Ascending aorta (tissue), 2 donors: ENCODE measurements around the gene BROX. TPM values are rescaled to one million over a fixed set of nuclear protein-coding genes. Genes with fewer than 3 reads are reported as not detected.
"Not testable (repeated sequence)": the region's sequence is repeated elsewhere in the genome, so short reads cannot be mapped to it uniquely, and the experiment has no call there.

ENCODE experiments used
- DNase-seq, 2 donors: peaks; one replicate each; pipeline ENCODE4 v3.0.0-alpha.2; 2019; ENCODE audit warnings: low spot score in 2 of 2
- H3K27ac ChIP-seq, 2 donors: fragments of 200-600 bp; sonication (generic); one replicate each; pipeline ENCODE4 v1.5.1; 2016 to 2017; ENCODE audit warnings: mild to moderate bottlenecking in 1 of 2
- H3K27me3 ChIP-seq: fragments of 200-600 bp; sonication (generic); one replicate; pipeline ENCODE4 v1.5.1; 2017
- H3K36me3 ChIP-seq, 2 donors: fragments of 200-600 bp; sonication (generic); one replicate each; pipeline ENCODE4 v1.5.1; 2016
- H3K4me1 ChIP-seq, 2 donors: fragments of 200-600 bp; sonication (generic); one replicate each; pipeline ENCODE4 v1.5.1; 2016 to 2017; ENCODE audit warnings: mild to moderate bottlenecking in 1 of 2
- H3K4me3 ChIP-seq, 2 donors: fragments of 200-600 bp; sonication (generic); one replicate each; pipeline ENCODE4 v1.5.1; 2016 to 2017; ENCODE audit warnings: mild to moderate bottlenecking in 1 of 2
- H3K9me3 ChIP-seq, 2 donors: fragments of 200-600 bp; sonication (generic); one replicate each; pipeline ENCODE4 v1.5.1; 2016
- intact Hi-C: fragments of 100-400 bp; cut with DNase I; formaldehyde crosslinking; loops from one replicate; pipeline ENCODE4 v1.15.1; 2023
- total RNA-seq: library from RNA; depleted of rRNA; stranded (reverse); fragments of >200 nt; gene quantifications from one replicate; pipeline ENCODE4 v1.1.0, GENCODE V29; 2016
- TF ChIP-seq, protein P1 (sequence below), 3 experiments: fragments of 200-600 bp in 2 of 3; fragments of 450-650 bp in 1 of 3; sonication (generic) in 2 of 3; IDR thresholded peaks; one replicate each; pipeline ENCODE4 v1.5.1; 2016 to 2019; ENCODE audit warnings: antibody characterized with exemption in 3 of 3, mild to moderate bottlenecking in 1 of 3, moderate library complexity in 1 of 3

Gene BROX
- total RNA-seq, 1 donor from 2014 or later, result 27.5 TPM

DNA sequence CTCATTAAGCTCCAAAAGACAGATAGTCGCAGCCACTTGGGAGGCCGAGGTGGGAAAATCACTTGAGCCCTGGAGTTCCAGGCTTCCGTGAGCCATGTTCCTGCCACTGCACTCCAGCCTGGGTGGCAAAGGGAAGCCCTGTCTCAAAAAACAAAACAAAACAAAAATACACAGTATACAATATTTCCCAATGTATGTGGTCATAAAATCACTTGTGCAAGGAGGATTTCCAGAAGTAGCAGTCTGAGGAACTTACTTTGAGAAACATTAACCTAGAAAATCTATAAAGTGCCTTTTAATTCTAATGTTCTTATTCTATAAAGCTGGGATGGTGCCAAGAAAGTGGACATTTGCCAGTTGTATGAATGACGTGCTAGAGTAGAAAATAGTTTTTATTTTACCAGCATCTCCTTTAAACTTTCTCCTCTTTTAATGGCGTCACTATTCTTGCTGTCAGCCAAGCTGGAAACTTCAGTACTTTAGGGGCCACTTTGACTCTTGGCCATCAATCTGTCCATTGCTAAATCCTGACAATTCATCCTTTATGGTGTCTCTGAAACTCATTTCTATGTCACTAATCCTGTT, 47.2 kb downstream of the BROX start:
- no peaks in the 10 kb centered on the region for H3K4me1 ChIP-seq

GRCh38 chr1:222761083-222761482, 48.7 kb downstream of the BROX start:
- no peaks in the 10 kb centered on the region for H3K4me1 ChIP-seq
- H3K36me3 ChIP-seq, result no peaks in the 10 kb centered on the region
- no peak overlapping the region for H3K4me3 ChIP-seq
- intact Hi-C loops, result no loop called here
- no peak overlapping the region for H3K27ac ChIP-seq
- H3K27me3 ChIP-seq, result no peaks in the 10 kb centered on the region
- TF ChIP-seq, protein P1, sequence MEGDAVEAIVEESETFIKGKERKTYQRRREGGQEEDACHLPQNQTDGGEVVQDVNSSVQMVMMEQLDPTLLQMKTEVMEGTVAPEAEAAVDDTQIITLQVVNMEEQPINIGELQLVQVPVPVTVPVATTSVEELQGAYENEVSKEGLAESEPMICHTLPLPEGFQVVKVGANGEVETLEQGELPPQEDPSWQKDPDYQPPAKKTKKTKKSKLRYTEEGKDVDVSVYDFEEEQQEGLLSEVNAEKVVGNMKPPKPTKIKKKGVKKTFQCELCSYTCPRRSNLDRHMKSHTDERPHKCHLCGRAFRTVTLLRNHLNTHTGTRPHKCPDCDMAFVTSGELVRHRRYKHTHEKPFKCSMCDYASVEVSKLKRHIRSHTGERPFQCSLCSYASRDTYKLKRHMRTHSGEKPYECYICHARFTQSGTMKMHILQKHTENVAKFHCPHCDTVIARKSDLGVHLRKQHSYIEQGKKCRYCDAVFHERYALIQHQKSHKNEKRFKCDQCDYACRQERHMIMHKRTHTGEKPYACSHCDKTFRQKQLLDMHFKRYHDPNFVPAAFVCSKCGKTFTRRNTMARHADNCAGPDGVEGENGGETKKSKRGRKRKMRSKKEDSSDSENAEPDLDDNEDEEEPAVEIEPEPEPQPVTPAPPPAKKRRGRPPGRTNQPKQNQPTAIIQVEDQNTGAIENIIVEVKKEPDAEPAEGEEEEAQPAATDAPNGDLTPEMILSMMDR (IDR thresholded peaks at IDR 0.05), result no peak
- H3K9me3 ChIP-seq, result no peaks in the 10 kb centered on the region
- DNase-seq, result no peak

More for the DNA sequence above, 47.2 kb downstream of the BROX start:
- TF ChIP-seq, protein P1 (IDR thresholded peaks at IDR 0.05), result no peak
- H3K9me3 ChIP-seq, result no peaks in the 10 kb centered on the region
- H3K27ac ChIP-seq, result no peak overlapping the region
- no peaks in the 10 kb centered on the region for H3K27me3 ChIP-seq
- intact Hi-C loops, result loop anchor here (10.0 kb wide), 1 partner anchor 1125 kb away; no protein-coding TSS in a partner anchor
- no peak overlapping the region for H3K4me3 ChIP-seq
- no peaks in the 10 kb centered on the region for H3K36me3 ChIP-seq
- DNase-seq, result no peak

GRCh38 chr1:222762178-222762577, 49.8 kb downstream of the BROX start:
- intact Hi-C loops, H3K9me3 ChIP-seq, H3K4me1 ChIP-seq, DNase-seq, H3K27ac ChIP-seq, H3K27me3 ChIP-seq, H3K4me3 ChIP-seq, H3K36me3 ChIP-seq: not testable (repeated sequence)

DNA sequence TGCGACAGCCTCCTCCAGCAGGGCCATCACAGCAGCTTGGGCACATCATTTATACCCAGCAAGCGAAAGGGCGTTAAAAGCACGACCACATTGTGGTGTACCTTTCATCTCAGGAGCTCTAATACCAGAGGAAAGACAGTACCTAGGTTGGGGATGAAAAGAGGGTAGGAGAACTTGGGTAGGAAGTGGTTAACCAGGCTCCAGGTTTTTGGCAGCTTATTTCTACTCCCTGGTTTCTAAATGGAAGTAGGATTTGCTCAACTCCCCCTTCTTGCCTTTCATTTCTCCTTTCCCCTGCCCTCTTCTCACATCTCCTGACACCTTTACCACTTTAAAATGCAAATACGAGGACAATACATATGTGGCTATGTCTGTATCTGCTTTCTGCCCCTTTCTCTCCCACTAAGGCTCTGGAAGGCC, 54.8 kb downstream of the BROX start:
- DNase-seq, result no peak
- intact Hi-C loops, result no loop called here
- peaks cover 0 to 7% of the 10 kb centered on the region in 2 donors for H3K9me3 ChIP-seq
- H3K27me3 ChIP-seq, result no peaks in the 10 kb centered on the region
- H3K4me3 ChIP-seq, result no peak overlapping the region
- TF ChIP-seq, protein P1 (IDR thresholded peaks at IDR 0.05), result no peak
- H3K36me3 ChIP-seq, result no peaks in the 10 kb centered on the region
- H3K4me1 ChIP-seq, result no peaks in the 10 kb centered on the region
- no peak overlapping the region for H3K27ac ChIP-seq

GRCh38 chr1:222768592-222768991, 56.2 kb downstream of the BROX start:
- no peaks in the 10 kb centered on the region for H3K36me3 ChIP-seq
- H3K4me3 ChIP-seq, result no peak overlapping the region
- no peak for DNase-seq
- no peaks in the 10 kb centered on the region for H3K4me1 ChIP-seq
- TF ChIP-seq, protein P1 (IDR thresholded peaks at IDR 0.05), result no peak
- H3K9me3 ChIP-seq, result peaks cover 0 to 7% of the 10 kb centered on the region in 2 donors
- no peak overlapping the region for H3K27ac ChIP-seq
- no peaks in the 10 kb centered on the region for H3K27me3 ChIP-seq
- intact Hi-C loops, result no loop called here

GRCh38 chr1:222769181-222769580, 56.8 kb downstream of the BROX start:
- intact Hi-C loops, result no loop called here
- Histone ChIP-seq H3K4me1 (no peaks in the 10 kb centered on the region), H3K36me3 (no peaks in the 10 kb centered on the region), H3K27me3 (no peaks in the 10 kb centered on the region), H3K27ac (no peak overlapping the region), H3K9me3 (peaks cover 0 to 7% of the 10 kb centered on the region in 2 donors), H3K4me3 (no peak overlapping the region)
- DNase-seq, result no peak
- TF ChIP-seq, protein P1 (IDR thresholded peaks at IDR 0.05), result no peak
